Measurements from ENCODE around the gene CCDC57. TPM values are rescaled to one million over a fixed set of nuclear protein-coding genes. Genes with fewer than 3 reads are reported as not detected.

The CCDC57 gene
- total and polyA plus RNA-seq, 2 of the 4 experiments (the other 2 are of a cell fraction): 7.3 to 31.3 TPM

DNA sequence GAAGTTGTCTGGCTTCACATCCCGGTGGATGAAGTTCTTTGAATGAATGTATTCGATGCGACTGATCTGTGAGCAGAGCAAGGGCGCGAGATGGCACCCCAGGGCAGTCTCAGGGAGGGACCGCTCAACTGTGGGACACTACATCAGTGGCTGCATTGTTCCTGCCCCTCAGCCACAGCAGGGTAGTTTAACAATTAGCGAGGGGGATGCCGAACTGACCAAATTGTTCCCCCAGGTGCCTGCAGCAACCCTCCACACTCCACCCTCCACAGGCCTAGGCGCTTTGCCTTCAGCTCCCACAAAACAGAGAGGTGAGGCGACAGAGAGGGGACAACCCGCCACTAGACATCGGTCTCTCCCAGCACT, 40.5 kb upstream of the CCDC57 start:
- Histone ChIP-seq H2AFZ (replicated peaks; ENCODE audit: low read length, poor library complexity) (no peak overlapping the region), H3K14ac (replicated peaks; ENCODE audit: low read depth, low read length) (no peak overlapping the region), H3K9ac (ENCODE audit: low read depth, low read length) (no peak overlapping the region), H4K91ac (ENCODE audit: insufficient read depth, low read depth, low read length) (no peak overlapping the region), H3K9me1 (ENCODE audit: insufficient read depth, low read length) (no peaks in the 10 kb centered on the region), H4K20me1 (ENCODE audit: insufficient read depth, low read length) (peaks cover 82% of the 10 kb centered on the region), H3K36me3 (ENCODE audit: control insufficient read depth, insufficient read depth, low read length) (peaks cover 77% of the 10 kb centered on the region), H3K4me2 (ENCODE audit: low read depth, low read length) (no peak overlapping the region), H2AK5ac (ENCODE audit: low read depth, low read length) (no peak overlapping the region), H3K4me1 (ENCODE audit: control insufficient read depth, insufficient read depth, low read length) (no peaks in the 10 kb centered on the region), H3K4me3 (ENCODE audit: insufficient read depth, low read depth, low read length) (no peak overlapping the region), H3K18ac (ENCODE audit: low read depth, low read length) (no peak overlapping the region), H4K8ac (ENCODE audit: low read depth in 2 of 2, low read length in 2 of 2) (no peak overlapping the region), H3K56ac (ENCODE audit: extremely low read depth, insufficient read depth, low read length) (no peak overlapping the region), H2BK120ac (ENCODE audit: low read depth, low read length) (no peak overlapping the region), H2AK9ac (replicated peaks; ENCODE audit: low read depth, low read length, poor library complexity) (no peak overlapping the region), H2BK15ac (ENCODE audit: low read depth, low read length) (no peak overlapping the region), H3K79me1 (ENCODE audit: low read depth in 1 of 2, low read length in 2 of 2) (peaks cover 34 to 77% of the 10 kb centered on the region in 2 experiments), H2BK5ac (ENCODE audit: low read depth, low read length, poor library complexity, severe bottlenecking) (no peak overlapping the region), H3K27me3 (ENCODE audit: control insufficient read depth, insufficient read depth, low read length) (no peaks in the 10 kb centered on the region), H3K23ac (ENCODE audit: low read depth, low read length) (no peak overlapping the region), H3K27ac (ENCODE audit: insufficient read depth, low read length) (no peak overlapping the region), H2BK20ac (ENCODE audit: low read depth, low read length) (no peak overlapping the region), H3K9me3 (ENCODE audit: control insufficient read depth, insufficient read depth, low read length) (no peaks in the 10 kb centered on the region), H3K4ac (ENCODE audit: low read depth, low read length) (no peak overlapping the region), H4K5ac (ENCODE audit: low read depth, low read length) (no peak overlapping the region)
- CTCF ChIA-PET: no interaction called here
- intact Hi-C loops (cut with micrococcal nuclease): no loop called here
- 100% methylated on average over 5 of the region's 12 CpGs; no CpG with 5 or more reads in 1 of the 2 experiments for WGBS, 2 experiments (ENCODE audit: extremely low coverage in 2 of 2, insufficient read length in 1 of 2)
- POLR2A ChIA-PET (ENCODE audit: unreplicated experiment): no interaction called here
- DNase-seq (no peak), ATAC-seq (ENCODE audit: low read depth) (no peak)
- dilution Hi-C loops (cut with HindIII; ENCODE audit: low sequenced_read_pairs, unreplicated experiment): no loop called here
- in situ Hi-C loops (cut with MboI; ENCODE audit: low sequenced_read_pairs): no loop called here
- BruUV-seq (replicated peaks): no TSS peak
- TF ChIP-seq CEBPB (IDR thresholded peaks at IDR 0.05; ENCODE audit: low read depth, low read length): no peak
- no peak for TF ChIP-seq FOS (IDR thresholded peaks at IDR 0.05; ENCODE audit: low read depth, low read length)
- TF ChIP-seq, protein P1, sequence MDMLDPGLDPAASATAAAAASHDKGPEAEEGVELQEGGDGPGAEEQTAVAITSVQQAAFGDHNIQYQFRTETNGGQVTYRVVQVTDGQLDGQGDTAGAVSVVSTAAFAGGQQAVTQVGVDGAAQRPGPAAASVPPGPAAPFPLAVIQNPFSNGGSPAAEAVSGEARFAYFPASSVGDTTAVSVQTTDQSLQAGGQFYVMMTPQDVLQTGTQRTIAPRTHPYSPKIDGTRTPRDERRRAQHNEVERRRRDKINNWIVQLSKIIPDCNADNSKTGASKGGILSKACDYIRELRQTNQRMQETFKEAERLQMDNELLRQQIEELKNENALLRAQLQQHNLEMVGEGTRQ (IDR thresholded peaks at IDR 0.05; ENCODE audit: low read depth, low read length): no peak
- no peak for TF ChIP-seq POLR2A (IDR thresholded peaks at IDR 0.05; ENCODE audit: low read depth, low read length)
- TF ChIP-seq RCOR1 (IDR thresholded peaks at IDR 0.05; ENCODE audit: insufficient replicate concordance, low read length): no peak
- no peak for TF ChIP-seq MAFK (IDR thresholded peaks at IDR 0.05; ENCODE audit: low read depth, low read length)
- TF ChIP-seq CHD1 (IDR thresholded peaks at IDR 0.05; ENCODE audit: low read depth, low read length): no peak
- TF ChIP-seq BHLHE40 (IDR thresholded peaks at IDR 0.05; ENCODE audit: low read depth, low read length): no peak
- TF ChIP-seq, protein P2, sequence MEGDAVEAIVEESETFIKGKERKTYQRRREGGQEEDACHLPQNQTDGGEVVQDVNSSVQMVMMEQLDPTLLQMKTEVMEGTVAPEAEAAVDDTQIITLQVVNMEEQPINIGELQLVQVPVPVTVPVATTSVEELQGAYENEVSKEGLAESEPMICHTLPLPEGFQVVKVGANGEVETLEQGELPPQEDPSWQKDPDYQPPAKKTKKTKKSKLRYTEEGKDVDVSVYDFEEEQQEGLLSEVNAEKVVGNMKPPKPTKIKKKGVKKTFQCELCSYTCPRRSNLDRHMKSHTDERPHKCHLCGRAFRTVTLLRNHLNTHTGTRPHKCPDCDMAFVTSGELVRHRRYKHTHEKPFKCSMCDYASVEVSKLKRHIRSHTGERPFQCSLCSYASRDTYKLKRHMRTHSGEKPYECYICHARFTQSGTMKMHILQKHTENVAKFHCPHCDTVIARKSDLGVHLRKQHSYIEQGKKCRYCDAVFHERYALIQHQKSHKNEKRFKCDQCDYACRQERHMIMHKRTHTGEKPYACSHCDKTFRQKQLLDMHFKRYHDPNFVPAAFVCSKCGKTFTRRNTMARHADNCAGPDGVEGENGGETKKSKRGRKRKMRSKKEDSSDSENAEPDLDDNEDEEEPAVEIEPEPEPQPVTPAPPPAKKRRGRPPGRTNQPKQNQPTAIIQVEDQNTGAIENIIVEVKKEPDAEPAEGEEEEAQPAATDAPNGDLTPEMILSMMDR (conservative IDR thresholded peaks at IDR 0.05; ENCODE audit: low read depth, low read length): no peak
- TF ChIP-seq NFE2L2 (IDR thresholded peaks at IDR 0.05; ENCODE audit: low read depth, low read length): no peak
- no peak for TF ChIP-seq SMC3 (IDR thresholded peaks at IDR 0.05; ENCODE audit: low read depth, low read length)
- TF ChIP-seq RAD21 (IDR thresholded peaks at IDR 0.05; ENCODE audit: low read length): no peak

All from IMR-90 (cell line).